MG63 (cell line): ENCODE data around the gene CDC25A. TPM values are rescaled to one million over a fixed set of nuclear protein-coding genes. Genes with fewer than 3 reads are reported as not detected.

ENCODE experiments used
- total RNA-seq: library from RNA; depleted of rRNA; stranded (reverse); fragments of >200 nt; shearing (Covaris generic); gene quantifications from 2 replicates; pipeline ENCODE4 v1.2.3, GENCODE V29; 2014; ENCODE audit warnings: low replicate concordance; rRNA removed

CDC25A gene
- total RNA-seq, 1 experiment from 2014 or later: 11.2 TPM

Other genes starting within 250 kb of the CDC25A start
- 38.5 and 46.2 TPM in 2 replicates for gene MAP4, start 172.0 kb downstream of the CDC25A start, total RNA-seq
- gene CAMP, start 35.1 kb upstream of the CDC25A start, total RNA-seq: not detected in 2 replicates
- 3.0 and 4.5 TPM in 2 replicates for gene ZNF589, start 52.7 kb upstream of the CDC25A start, total RNA-seq
- gene NME6, start 113.0 kb upstream of the CDC25A start, total RNA-seq: 14.9 and 42.4 TPM in 2 replicates
- not detected in 2 replicates for gene SPINK8, start 145.2 kb upstream of the CDC25A start, total RNA-seq
- not detected in 2 replicates for gene FBXW12, start 183.8 kb upstream of the CDC25A start, total RNA-seq
- gene PLXNB1, start 241.7 kb upstream of the CDC25A start, total RNA-seq: 1.6 and 7.0 TPM in 2 replicates